ENCODE results near the gene CSF3. TPM values are rescaled to one million over a fixed set of nuclear protein-coding genes. Genes with fewer than 3 reads are reported as not detected.

Gene CSF3
- total RNA-seq, 1 experiment from 2014 or later, result not detected

- Histone ChIP-seq H3K9me3 (ENCODE audit: control insufficient read depth in 1 of 2, insufficient read depth in 1 of 2, low read depth in 1 of 2, low read length in 2 of 2) (no peaks in the 10 kb centered on the region), H3K27ac (ENCODE audit: low read depth, low read length) (no peak overlapping the region), H3K4me1 (ENCODE audit: control insufficient read depth in 1 of 2, insufficient read depth in 2 of 2, low read length in 2 of 2) (peaks cover 3 to 8% of the 10 kb centered on the region in 2 experiments; a peak in 3 of 4 replicates), H2AFZ (ENCODE audit: low read depth, low read length, poor library complexity, severe bottlenecking) (no peak overlapping the region), H4K20me1 (ENCODE audit: insufficient read depth) (no peaks in the 10 kb centered on the region), H3K36me3 (ENCODE audit: control insufficient read depth in 1 of 2, insufficient read depth in 2 of 2, low read length in 2 of 2) (peaks cover 14 to 19% of the 10 kb centered on the region in 2 experiments; a peak in 3 of 4 replicates), H3K9ac (ENCODE audit: low read length) (no peak overlapping the region), H3K4me2 (ENCODE audit: low read length) (no peak overlapping the region), H3K79me2 (ENCODE audit: insufficient read depth, low read length) (no peaks in the 10 kb centered on the region), H3K9me2 (ENCODE audit: insufficient read depth) (no peaks in the 10 kb centered on the region), H3K4me3 (replicated peaks in 1 of 2; ENCODE audit: low read depth in 1 of 2, low read length in 2 of 2) (no peak overlapping the region), H3K27me3 (ENCODE audit: insufficient read depth, low read length) (no peaks in the 10 kb centered on the region)
- DNase-seq (ENCODE audit: low read depth, low spot score) (no peak), ATAC-seq (peak; percentile 96)
- BruUV-seq (replicated peaks), result no TSS peak
- RAD21 ChIA-PET (ENCODE audit: low non-redundant PET in 1 of 2, low total read pairs in 2 of 2, uncharacterized antibody in 2 of 2, unreplicated experiment in 2 of 2), result interaction anchor here (0.6 to 1.8 kb wide), 5 partner anchors 22 to 78 kb away, joined by 3 to 6 read pairs (median 4); no protein-coding TSS in a partner anchor
- no peak for TF ChIP-seq CEBPB (IDR thresholded peaks at IDR 0.05; ENCODE audit: low read depth)
- peak; percentile 59 to 92 (median 91); a peak in 5 of 6 replicates for TF ChIP-seq CTCF (IDR thresholded peaks at IDR 0.05 in 2 of 3, conservative IDR thresholded peaks at IDR 0.05 in 1 of 3; ENCODE audit: borderline replicate concordance in 1 of 3, insufficient read depth in 1 of 3, low read depth in 2 of 3, low read length in 2 of 3)
- TF ChIP-seq, protein P1, sequence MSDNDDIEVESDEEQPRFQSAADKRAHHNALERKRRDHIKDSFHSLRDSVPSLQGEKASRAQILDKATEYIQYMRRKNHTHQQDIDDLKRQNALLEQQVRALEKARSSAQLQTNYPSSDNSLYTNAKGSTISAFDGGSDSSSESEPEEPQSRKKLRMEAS (IDR thresholded peaks at IDR 0.05), result no peak
- TF ChIP-seq RAD21 (IDR thresholded peaks at IDR 0.05; ENCODE audit: low read depth), result peak; percentile 58
- intact Hi-C loops (cut with micrococcal nuclease), result no loop called here
- CTCF ChIA-PET, result interaction anchor here (0.5 to 2.9 kb wide), 17 partner anchors 8 to 260 kb away, joined by 3 to 12 read pairs (median 3); no protein-coding TSS in a partner anchor
- POLR2A ChIA-PET, result interaction anchor here (1.3 kb wide), 1 partner anchor 64 kb away, joined by 3 read pairs; no protein-coding TSS in a partner anchor
Measured at GRCh38 chr17:40035162-40035559, 19.9 kb downstream of the CSF3 start.

DNA sequence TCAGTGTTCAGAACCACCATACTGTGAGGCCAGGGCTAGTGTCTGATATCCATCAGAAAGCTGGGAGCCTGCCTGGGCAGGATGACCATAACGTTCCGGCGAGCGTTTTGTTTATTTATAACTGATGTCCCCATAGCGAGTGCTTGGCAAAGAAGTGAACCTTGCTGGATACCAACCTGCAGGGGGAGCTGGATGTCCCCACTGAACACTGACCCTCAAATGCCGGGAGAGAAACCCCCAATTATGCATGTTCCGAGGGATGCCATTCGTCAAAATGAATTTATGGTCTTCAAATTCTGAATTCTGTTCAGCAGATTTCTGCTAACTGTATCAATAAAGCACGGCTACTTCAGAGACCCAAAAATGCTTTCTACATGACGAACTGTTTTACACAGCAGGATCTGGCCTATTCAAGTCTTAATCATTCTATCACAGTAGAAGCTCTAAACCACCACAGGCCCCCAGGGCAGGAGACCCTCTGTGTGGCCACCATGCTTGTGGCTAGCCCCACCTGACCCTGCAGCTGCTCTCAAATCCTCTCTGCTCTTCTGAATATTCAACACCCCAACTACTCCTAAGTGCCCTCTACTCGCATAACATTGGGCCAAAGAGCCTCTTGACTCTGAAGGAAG is 23.8 kb downstream of the CSF3 start:
- H3K36me3 ChIP-seq (ENCODE audit: control insufficient read depth in 1 of 2, insufficient read depth in 2 of 2, low read length in 2 of 2), result peaks cover 5 to 7% of the 10 kb centered on the region in 2 experiments; a peak in 2 of 4 replicates
- ChIA-PET CTCF (interaction anchor here (0.7 to 2.5 kb wide), 8 partner anchors 9 to 74 kb away, joined by 3 to 12 read pairs (median 3); partner anchors contain the start of gene MED24), RAD21 (ENCODE audit: low non-redundant PET in 1 of 2, low total read pairs in 2 of 2, uncharacterized antibody in 2 of 2, unreplicated experiment in 2 of 2) (no interaction called here), POLR2A (interaction anchor here (0.8 to 1.0 kb wide), 2 partner anchors 15 to 60 kb away, joined by 3 to 4 read pairs; partner anchors contain the start of gene MED24)
- H3K4me2 ChIP-seq (ENCODE audit: low read length), result peak overlapping the region; percentile 44; the same call in 1 of the 2 replicates
- H3K9me3 ChIP-seq (ENCODE audit: control insufficient read depth in 1 of 2, insufficient read depth in 1 of 2, low read depth in 1 of 2, low read length in 2 of 2), result no peaks in the 10 kb centered on the region
- no peak overlapping the region for H3K9ac ChIP-seq (ENCODE audit: low read length)
- peaks cover 3 to 8% of the 10 kb centered on the region in 2 experiments; a peak in 3 of 4 replicates for H3K4me1 ChIP-seq (ENCODE audit: control insufficient read depth in 1 of 2, insufficient read depth in 2 of 2, low read length in 2 of 2)
- no peaks in the 10 kb centered on the region for H3K79me2 ChIP-seq (ENCODE audit: insufficient read depth, low read length)
- no peak overlapping the region for H3K27ac ChIP-seq (ENCODE audit: low read depth, low read length)
- H3K9me2 ChIP-seq (ENCODE audit: insufficient read depth), result no peaks in the 10 kb centered on the region
- ATAC-seq (peak; percentile 64), DNase-seq (ENCODE audit: low read depth, low spot score) (peak; percentile 37)
- TF ChIP-seq TCF7L2 (IDR thresholded peaks at IDR 0.05; ENCODE audit: borderline replicate concordance, extremely low read depth, insufficient read depth, insufficient read length) (no peak), SRF (IDR thresholded peaks at IDR 0.05; ENCODE audit: low read depth) (no peak), RAD21 (IDR thresholded peaks at IDR 0.05; ENCODE audit: low read depth) (peak; percentile 56), ZFX (IDR thresholded peaks at IDR 0.05) (no peak), CTCF (IDR thresholded peaks at IDR 0.05 in 2 of 3, conservative IDR thresholded peaks at IDR 0.05 in 1 of 3; ENCODE audit: borderline replicate concordance in 1 of 3, insufficient read depth in 1 of 3, low read depth in 2 of 3, low read length in 2 of 3) (peak; percentile 36 to 81 (median 76); a peak in 5 of 6 replicates), POLR2AphosphoS5 (IDR thresholded peaks at IDR 0.05; ENCODE audit: low read depth, low read length) (no peak)
- H3K27me3 ChIP-seq (ENCODE audit: insufficient read depth, low read length), result no peaks in the 10 kb centered on the region
- intact Hi-C loops (cut with micrococcal nuclease), result loop anchor here (2.0 kb wide), 1 partner anchor 48 kb away; no protein-coding TSS in a partner anchor
- no peak overlapping the region for H2AFZ ChIP-seq (ENCODE audit: low read depth, low read length, poor library complexity, severe bottlenecking)
- H3K4me3 ChIP-seq (replicated peaks in 1 of 2; ENCODE audit: low read depth in 1 of 2, low read length in 2 of 2), result no peak overlapping the region
- no TSS peak for BruUV-seq (replicated peaks)
- no peaks in the 10 kb centered on the region for H4K20me1 ChIP-seq (ENCODE audit: insufficient read depth)

Measured in HCT116 (cell line).